IPS-20b (cell line): ENCODE results near the gene CPPED1.

Source experiments
- H3K27ac ChIP-seq: one replicate; pipeline ENCODE4 v1.5.1; 2013; ENCODE audit warnings: low read length
- H3K27me3 ChIP-seq: 2 replicates; pipeline ENCODE4 v1.6.1; 2013; ENCODE audit warnings: mild to moderate bottlenecking, low read length, inconsistent platforms; ENCODE audit not compliant: insufficient read depth
- H3K36me3 ChIP-seq: 2 replicates; pipeline ENCODE4 v1.6.1; 2013; ENCODE audit warnings: low read depth, mild to moderate bottlenecking, inconsistent platforms, low read length, moderate library complexity; ENCODE audit not compliant: insufficient read depth
- H3K4me1 ChIP-seq: 2 replicates; pipeline ENCODE4 v1.6.1; 2013; ENCODE audit warnings: mild to moderate bottlenecking, control low read depth, inconsistent platforms, low read length, moderate library complexity; ENCODE audit not compliant: insufficient read depth
- H3K4me3 ChIP-seq: 2 replicates; pipeline ENCODE4 v1.5.1; 2013; ENCODE audit warnings: mild to moderate bottlenecking, low read length, inconsistent platforms
- H3K9ac ChIP-seq: 2 replicates; pipeline ENCODE4 v1.6.1; 2013; ENCODE audit warnings: low read depth, mild to moderate bottlenecking, inconsistent platforms, low read length, moderate library complexity
- H3K9me3 ChIP-seq: 2 replicates; pipeline ENCODE4 v1.6.1; 2013; ENCODE audit warnings: mild to moderate bottlenecking, low read depth, low read length, inconsistent platforms; ENCODE audit not compliant: insufficient read depth

The CPPED1 gene

DNA sequence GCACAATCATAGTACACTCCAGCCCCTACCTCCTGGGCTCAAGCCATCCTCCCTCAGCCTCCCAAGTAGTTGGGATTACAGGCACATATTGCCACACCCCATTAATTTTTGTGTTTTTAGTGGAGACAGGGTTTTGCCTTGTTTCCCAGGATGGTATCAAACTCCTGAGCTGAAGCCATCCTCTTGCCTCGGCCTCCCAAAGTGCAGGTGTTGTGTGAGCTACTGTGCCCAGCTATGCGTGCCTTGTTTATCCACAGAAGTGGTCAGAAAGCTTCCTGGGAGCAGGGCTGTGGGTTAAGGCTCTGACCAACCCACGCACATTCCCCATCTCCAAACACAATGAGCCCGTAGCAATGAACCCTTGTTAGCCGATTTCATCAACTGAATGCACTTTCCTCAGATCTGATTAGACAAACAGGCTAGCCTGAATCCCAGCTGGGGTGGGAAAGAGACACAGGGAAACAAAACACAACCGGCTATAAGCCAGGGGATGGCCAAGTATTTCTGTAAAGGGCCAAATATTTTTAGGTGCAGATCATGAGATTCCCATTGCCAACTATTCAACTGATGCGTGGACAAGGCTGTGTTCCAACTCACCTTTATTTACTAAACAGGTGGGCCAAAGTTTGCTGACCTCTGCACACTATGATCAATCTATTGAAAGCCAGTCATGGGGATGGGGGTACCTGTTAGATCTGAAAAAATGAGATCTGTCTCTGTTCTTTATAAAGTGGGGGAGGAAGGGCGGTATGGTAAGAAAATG lies 193.6 kb downstream of the CPPED1 start:
- Histone ChIP-seq H3K27me3 (no peaks in the 10 kb centered on the region; the same call in 1 of the 2 replicates), H3K9ac (no peak overlapping the region), H3K27ac (no peak overlapping the region), H3K4me1 (peaks cover 18% of the 10 kb centered on the region), H3K9me3 (no peaks in the 10 kb centered on the region), H3K36me3 (no peaks in the 10 kb centered on the region), H3K4me3 (no peak overlapping the region)
